T-helper 1 cell (primary cell): ENCODE results near the gene PTPRN2.
"Not testable (repeated sequence)": the region's sequence is repeated elsewhere in the genome, so short reads cannot be mapped to it uniquely, and the experiment has no call there.

Experiments
- DNase-seq, 5 donors: peaks; one replicate each; pipeline ENCODE4 v3.0.0-alpha.2; 2012 to 2020

PTPRN2 gene

DNA sequence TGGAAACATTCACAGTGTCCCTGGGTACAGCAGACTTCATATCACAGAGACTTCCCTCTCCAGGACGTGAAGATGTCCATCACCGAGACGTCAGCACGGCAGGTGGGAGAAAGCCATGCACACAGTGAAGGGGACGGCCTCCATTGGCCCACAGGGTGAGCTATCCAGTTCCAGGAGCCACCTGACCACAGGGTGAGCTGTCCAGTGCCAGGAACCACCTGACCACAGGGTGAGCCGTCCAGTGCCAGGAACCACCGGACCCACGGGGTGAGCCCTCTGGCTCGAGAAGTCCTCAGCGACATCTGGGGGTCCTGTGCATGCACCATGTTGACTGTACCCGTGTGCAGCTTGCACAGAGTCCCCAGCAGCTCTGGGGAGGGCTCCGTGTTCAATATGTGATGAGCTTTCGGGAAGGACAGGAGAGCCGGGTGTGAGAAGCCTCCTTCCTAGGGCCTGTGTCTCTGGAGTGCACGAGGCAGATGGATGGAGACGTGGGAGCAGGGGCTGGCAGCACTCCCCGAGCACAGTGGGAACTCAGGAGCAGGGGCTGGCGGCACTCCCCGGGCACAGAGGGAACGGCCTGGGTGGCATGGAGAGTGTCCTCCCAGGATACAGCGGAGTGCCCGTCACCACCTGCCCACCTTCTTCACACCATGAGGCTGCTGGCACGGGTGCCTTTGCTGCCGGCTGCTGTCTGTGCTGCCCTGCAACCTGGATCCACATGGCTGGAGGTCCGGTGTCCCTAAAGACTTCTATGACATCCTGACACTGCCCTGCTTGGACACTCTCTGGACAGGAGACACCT lies 634.6 kb downstream of the PTPRN2 start:
- no peak for DNase-seq

DNA sequence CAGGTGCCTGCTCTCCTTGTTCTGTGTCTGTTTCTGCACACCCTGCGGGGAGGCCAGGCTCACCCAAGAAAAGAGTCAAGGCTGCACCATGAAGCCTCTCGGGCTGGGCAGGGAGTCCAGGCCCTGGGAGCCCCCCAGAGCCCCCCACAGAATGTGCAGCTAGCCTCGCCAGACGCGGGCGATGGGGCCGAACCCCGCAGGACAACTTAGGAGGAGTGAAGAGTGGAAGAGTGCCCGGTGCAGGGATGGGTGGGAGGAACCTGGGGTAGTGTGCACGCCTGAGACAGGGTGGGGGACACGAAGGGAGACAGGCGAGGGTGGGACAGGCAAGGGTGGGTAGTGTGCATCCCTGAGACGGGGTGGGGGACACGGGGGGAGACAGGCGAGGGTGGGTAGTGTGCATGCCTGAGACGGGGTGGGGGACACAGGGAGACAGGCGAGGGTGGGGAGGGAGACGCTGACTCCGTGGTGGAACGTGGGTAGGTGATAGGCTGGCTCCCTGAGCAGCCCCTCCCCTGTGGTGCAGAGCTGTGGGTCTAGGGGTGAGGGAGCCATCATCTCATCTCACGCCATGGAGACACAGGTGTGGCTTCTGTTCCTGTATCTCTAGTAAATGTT lies 635.5 kb downstream of the PTPRN2 start:
- DNase-seq, result no peak

DNA sequence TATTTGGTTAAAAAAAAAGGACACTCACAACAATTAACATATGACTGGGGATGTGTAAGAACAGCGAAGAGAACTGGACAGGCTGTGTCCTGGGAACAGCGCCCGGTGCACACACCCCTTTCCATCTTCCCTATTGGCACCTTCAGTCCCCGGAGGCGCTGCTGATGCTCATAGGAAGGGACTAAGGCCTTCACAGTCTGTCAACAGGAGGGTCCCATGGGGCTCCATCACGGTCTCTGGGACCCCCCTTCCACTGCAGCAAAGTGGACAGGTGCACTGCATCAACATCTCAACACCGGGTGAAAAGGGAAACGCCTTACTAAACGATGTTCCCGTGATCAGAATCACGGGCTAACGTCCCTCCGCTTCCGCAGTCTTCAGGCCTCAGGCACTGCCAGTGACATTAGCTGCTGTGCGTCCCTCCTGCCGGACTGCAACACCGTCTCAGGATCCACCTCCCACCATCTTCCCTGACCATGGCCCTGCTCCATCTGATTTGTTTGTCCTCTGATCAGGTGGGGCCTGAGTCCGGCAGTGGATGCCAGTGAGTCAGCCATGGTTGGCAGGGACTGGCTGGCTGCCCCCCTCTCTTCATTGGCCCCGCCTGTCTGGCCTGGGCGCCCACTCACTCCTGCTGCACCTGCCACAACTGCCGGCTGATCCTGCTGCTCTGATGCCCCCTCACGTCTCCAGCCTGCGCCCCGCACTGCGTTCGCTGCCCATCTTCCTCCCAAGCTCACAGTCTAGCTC lies 636.1 kb downstream of the PTPRN2 start:
- DNase-seq, result no peak

DNA sequence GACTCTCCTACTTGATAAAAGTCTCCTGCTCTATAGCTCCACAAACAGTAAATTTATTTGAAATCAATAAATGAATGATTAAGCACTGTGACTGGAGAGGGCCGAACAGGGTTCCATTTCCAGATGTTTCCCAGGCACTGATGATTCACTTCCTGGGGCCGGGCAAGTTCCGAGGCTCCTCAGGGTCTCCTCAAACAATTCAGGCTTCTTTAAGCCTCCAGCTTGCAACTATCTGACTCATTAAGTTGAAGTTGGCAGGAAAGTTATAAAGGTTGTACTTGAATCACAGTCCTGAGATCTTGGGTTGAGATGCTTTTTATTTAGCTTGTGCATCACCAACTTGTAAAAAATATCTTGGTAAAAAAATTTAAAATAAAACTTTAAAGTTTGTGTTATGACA lies 637.9 kb downstream of the PTPRN2 start:
- DNase-seq, result no peak

DNA sequence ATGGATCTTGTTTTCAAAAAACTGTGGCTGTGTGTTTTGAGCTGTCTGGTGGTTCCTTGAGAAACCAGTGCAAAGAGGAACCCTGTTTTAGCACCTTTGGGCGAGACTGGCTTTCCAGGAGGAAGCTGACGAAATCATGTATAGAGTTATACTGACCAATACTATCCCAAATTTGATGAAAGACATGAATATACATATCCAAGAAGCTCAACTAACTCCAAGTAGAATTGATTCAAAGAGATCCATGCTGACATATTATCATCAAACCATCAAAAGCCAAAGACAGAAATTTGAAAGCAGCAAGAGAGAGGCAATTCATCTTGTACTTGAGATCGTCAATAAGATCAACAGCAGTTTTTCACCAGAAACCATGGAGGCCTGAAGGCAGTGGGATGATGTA lies 640.1 kb downstream of the PTPRN2 start:
- no peak for DNase-seq

DNA sequence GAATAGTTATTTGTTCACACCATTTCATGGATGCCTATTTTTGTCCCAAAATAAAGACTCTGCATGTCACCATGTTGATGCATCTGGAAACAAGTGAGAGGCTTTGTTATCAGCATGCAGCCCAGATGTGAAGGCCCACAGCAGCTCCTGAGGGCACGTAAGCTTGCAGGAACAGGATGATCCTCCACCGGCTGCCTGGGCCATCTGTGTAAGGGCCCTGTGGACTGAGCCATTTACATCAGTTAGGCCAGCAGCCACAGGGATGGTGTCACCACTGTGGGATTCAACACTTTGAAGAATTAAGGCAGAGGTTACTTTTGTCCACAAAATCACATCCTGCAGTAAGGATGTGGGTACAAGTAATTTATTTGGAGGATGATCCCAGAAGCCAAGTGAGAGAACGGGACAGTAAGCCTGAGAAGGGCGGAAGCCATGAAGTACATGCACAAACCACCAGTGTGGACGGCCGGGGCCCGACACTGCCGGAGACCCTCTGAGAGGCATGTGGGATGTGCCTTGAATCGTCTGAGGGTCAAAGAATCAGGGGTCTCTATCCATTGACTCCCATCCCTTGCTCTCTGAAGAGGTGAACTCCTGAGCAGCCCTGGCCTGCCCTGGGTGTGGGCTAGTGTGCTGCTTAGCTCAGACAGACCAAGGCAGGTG lies 641.1 kb downstream of the PTPRN2 start:
- DNase-seq, result no peak

DNA sequence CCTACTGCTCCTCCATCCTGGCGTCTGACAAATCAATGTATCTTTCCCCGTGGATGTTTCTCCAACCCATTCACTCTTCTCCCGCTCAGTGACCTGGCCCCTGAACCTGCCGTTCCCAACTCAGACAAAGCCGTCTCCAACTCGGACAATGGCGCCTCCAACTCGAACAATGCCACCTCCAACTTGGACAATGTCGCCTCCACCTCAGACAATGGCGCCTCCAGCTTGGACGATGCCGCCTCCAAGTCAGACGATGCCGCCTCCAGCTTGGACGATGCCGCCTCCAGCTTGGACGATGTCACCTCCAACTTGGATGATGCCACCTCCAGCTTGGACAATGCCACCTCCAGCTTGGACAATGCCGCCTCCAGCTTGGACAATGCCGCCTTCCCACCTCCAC lies 642.2 kb downstream of the PTPRN2 start:
- no peak for DNase-seq

DNA sequence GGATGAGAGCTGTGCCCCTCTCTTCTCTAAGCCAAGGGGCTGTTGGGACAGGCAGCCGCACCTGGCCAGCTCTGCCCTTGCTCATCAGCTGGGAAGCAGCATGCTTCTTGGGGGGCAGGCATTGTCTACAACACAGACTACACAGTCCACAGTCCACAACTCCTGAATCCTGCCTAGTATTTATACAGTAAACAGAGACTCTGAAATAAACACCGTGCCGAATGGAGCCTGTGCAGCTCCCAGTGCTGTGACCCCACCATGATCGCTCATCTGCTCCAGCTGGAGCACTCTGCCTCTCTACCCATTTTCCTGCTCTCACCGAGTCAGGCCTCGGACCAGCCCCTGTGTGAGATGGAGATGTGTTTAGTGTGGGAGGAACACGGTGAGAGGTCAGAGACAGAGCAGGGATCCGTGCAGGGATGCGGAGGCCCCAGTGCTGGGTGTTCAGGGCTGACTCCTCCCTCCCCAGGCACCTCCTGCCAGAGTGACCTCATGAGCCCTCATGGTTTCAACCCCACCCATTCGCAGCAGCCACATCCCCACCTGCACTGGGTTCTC lies 642.8 kb downstream of the PTPRN2 start:
- DNase-seq, result no peak

DNA sequence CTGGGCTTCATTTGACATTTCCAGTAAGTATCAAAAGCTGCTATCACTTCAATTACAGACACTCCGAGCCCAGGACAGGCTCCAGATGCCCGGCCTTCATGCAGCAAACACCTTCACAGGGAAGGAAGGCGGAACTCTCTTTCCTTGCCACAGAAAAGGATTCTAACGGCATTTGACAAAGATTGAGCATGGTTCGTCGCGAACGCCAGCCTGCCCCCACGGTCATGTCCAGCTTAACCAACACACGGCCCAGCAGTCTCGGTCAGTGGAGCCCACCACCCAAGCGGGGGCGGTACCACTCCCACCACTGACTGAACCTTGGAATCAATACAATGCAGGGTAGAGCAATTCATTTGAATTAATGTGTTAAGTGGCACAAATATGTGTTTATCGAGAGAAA lies 643.6 kb downstream of the PTPRN2 start:
- DNase-seq, result no peak

DNA sequence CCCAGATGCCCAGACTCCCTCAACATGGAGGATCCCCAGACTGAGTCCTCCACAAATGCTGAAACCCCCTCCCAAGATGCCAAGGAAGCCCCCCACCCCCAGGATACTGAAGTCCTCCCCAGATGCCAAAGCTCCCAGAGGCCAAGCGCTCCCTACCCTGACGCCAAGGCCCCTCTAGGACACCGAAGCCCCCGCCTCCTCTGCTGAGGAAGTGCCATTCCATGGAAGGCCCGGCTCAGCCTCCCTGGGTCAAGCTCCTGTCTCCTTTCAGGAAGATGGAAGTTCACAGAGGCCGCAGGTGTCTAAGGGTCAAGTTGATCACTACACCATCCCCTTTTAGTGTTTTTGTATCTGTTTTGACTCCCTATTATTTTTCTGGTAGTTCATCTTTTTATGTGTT lies 644.1 kb downstream of the PTPRN2 start:
- no peak for DNase-seq

DNA sequence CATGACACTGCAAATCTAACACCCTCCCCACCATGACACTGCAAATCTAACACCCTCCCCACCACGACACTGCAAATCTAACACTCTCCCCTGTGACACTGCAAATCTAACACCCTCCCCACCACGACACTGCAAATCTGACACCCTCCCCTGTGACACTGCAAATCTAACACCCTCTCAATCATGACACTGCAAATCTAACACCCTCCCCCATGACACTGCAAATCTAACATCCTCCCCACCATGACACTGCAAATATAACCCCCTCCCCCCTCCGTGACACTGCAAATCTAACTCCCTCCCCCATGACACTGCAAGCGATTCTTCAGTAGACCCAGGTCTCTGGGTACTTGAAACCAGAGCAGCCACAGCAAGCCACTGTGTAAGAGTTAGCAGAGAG lies 646.4 kb downstream of the PTPRN2 start:
- no peak for DNase-seq

DNA sequence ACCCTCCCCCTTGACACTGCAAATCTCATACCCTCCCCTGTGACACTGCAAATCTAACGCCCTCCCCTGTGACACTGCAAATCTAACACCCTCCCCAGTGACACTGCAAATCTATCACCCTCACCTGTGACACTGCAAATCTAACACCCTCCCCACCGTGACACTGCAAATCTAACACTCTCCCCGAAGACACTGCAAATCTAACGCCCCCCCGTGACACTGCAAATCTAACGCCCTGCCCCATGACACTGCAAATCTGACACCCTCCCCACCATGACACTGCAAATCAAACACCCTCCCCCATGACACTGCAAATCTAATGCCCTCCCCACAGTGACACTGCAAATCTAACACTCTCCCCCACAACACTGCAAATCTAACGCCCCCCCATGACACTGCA lies 647.1 kb downstream of the PTPRN2 start:
- DNase-seq, result no peak

DNA sequence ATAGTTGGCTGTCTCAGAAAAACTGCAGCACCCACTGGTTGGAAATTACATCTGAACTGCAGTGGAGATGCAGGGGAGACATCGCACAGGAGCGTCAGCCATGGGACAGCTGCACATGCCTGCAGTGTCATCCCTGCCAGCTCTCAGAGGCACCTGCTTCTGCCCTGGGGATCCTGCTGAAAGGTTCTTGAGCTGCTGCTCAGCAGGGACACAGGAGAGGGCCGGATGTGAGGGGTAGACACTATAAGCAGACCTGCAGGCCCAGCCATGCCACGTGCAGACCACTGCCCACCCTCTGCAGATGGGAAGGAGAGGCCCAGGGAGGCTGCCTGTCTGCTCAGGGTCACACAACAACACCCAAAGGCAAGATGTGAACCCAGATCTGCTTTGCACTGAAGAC lies 649.4 kb downstream of the PTPRN2 start:
- no peak for DNase-seq

DNA sequence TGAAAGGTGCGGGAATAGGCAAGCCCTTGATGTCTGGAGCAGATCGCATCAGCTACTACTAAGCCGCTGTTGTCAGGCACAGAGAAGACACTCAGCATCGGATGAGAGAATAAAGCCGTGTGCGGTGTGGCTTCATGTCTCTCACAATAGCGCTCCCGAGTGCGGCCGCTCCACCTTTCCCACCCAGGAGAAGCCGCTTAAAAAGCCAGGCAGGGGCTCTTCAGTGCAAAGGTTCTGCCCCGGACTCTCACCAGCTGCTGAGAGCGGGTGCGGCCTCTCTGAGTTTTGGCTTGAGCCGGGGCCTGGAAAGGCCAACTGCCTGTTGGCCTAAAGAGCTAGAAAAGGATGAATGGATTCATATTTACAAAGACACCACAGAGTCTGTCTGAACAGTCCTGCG lies 650.2 kb downstream of the PTPRN2 start:
- no peak for DNase-seq

DNA sequence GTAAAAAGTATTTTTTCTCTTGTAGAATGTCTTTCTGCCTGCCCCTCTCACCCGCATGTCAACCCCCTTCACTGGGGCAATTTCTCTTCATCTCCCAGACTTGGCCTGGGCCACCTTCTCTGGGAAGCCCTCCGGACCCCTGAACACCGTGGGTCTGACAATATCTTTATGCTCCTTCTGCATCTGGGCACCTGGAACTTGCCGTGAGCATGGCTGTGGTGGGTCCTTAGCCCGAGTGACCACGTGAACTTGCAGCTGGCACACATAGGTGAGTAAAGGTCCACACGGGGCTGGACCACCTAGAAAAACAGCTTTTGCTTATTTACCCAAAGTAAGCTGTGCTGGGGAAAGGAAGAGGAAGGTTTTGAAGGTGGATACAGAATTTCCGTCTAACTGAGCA lies 650.6 kb downstream of the PTPRN2 start:
- no peak for DNase-seq

DNA sequence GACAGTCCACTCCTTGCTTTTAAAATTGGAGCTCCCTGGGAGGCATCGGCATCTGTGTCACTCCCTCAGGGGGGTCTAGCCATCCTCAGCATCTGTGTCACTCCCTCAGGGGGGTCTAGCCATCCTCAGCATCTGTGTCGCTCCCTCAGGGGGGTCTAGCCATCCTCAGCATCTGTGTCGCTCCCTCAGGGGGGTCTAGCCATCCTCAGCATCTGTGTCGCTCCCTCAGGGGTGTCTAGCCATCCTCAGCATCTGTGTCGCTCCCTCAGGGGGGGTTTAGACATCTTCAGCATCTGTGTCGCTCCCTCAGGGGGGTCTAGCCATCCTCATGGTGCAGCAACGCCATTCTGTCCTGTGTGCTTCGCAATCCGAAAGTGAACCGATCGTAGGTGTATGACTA lies 651.9 kb downstream of the PTPRN2 start:
- not testable (repeated sequence) for DNase-seq

DNA sequence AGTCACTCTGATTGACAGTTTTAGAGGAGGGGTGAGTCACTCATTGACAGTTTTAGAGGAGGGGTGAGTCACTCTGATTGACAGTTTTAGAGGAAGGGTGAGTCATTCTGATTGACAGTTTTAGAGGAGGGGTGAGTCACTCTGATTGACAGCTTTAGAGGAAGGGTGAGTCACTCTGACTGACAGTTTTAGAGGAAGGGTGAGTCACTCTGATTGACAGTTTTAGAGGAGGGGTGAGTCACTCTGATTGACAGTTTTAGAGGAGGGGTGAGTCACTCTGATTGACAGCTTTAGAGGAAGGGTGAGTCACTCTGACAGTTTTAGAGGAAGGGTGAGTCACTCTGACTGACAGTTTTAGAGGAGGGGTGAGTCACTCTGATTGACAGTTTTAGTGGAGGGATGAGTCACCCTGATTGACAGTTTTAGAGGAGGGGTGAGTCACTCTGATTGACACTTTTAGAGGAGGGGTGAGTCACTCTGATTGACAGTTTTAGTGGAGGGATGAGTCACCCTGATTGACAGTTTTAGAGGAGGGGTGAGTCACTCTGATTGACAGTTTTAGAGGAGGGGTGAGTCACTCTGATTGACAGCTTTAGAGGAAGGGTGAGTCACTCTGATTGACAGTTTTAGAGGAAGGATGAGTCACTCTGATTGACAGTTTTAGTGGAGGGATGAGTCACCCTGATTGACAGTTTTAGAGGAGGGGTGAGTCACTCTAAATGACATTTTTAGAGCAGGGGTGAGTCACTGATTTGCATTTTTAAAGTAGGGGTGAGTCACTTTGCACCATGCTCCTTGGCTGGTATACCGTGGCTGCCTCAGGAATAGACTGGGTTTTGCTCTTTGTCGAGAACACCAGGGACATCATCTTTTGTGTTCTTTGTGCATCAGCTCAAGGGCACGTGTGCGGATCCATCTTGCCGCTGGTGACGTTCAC lies 654.1 kb downstream of the PTPRN2 start:
- not testable (repeated sequence) for DNase-seq

DNA sequence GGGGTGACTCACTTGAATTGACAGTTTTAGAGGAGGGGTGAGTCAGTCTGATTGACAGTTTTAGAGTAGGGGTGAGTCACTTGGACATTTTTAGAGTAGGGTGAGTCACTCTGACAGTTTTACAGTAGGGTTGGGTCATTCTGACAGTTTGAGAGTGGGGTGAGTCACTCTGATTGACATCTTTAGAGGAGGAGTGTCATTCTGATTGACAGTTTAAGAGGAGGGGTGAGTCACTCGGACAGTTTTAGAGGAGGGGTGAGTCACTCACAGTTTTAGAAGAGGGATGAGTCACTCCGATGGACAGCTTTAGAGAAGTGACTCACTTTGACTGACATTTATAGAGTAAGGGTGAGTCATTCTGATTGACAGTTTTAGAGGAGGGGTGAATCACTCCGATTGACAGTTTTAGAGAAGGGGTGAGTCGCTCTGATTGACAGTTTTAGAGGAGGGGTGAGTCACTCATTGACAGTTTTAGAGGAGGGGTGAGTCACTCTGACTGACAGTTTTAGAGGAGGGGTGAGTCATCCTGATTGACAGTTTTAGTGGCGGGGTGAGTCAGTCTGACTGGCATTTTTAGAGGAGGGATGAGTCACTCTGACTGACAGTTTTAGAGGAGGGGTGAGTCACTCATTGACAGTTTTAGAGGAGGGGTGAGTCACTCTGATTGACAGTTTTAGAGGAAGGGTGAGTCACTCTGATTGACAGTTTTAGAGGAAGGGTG lies 655.0 kb downstream of the PTPRN2 start:
- DNase-seq, result peak in 1 of 5 donors; percentile 4

DNA sequence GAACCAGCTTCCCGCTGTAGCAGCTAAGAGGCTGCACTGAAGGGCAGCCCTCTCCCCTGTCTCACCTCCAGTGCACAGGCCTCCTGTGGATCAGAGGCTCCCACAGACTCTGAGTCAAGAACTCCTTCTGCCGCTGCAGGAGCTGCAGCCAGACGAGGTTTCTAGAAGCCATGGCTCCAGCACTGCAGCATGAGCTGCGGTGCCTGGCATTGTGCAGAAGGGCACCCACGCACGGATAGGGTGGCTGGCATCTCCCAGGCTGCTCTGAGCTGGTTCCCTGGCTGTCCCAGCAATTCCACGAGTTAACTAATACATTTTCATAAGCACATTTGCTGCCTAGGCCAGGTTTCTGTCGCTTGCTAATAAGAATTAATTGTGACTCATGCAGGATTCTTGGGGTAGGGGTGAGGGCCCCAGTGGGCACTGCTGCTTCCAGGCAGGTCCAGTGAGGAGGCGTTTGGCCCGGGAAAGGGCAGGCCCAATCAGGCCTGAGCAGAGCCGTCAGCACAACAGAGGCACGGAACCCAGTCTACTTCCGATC lies 656.6 kb downstream of the PTPRN2 start:
- DNase-seq, result no peak

DNA sequence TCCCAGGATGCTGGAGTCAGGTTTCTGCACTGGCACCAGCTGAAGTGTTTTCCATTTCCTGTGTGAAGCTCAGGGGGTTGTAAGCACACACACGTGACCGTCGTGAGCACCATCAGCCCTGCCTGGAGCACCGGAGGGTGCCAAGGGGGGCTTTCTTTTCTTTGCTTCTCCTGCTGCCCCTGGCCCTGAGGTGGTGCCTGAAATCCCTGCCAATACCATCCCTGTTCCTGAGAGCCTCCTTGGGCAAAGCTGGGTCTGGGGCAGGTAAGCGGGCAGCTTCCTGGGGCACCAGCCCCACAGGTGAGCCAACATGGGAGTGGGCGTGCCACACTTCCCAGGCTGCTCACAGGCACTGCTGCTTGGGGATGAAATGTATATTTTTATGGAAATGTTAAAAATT lies 657.2 kb downstream of the PTPRN2 start:
- no peak for DNase-seq

DNA sequence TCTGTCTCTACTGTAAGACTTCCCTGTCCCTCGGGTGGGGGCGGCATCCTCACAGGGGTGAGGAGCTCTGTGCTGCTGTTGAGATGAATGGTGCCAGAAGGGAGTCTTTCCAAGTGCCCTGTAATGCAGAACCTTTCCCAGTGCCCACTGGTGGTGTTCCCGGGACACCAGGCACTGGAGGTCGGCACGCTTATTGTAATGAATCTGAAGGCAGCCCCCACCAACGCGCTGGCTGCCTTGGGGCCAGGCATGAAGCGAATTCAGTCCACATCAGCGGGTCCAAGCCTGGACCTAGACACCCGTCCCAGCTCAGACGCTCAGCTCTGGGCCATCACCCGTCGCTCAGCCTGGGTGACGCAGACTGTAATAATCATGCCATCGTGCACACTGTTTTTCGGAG lies 658.0 kb downstream of the PTPRN2 start:
- DNase-seq, result no peak
